Measurements from ENCODE around the gene SMIM17. TPM values are rescaled to one million over a fixed set of nuclear protein-coding genes. Genes with fewer than 3 reads are reported as not detected.

The SMIM17 gene
- total RNA-seq, 1 experiment from 2014 or later = 0.28 TPM

GRCh38 chr19:56670401-56670960, 27.5 kb downstream of the SMIM17 start:
- no peaks in the 10 kb centered on the region; the same call in 1 of the 2 replicates for H3K79me2 ChIP-seq (ENCODE audit: insufficient read depth, low read length)
- no peak for TF ChIP-seq CTCF (conservative IDR thresholded peaks at IDR 0.05)
- no peak overlapping the region for H2AFZ ChIP-seq (ENCODE audit: low read length)
- no peaks in the 10 kb centered on the region for H3K79me1 ChIP-seq (ENCODE audit: insufficient read depth, low read depth, low read length, poor library complexity, severe bottlenecking)
- no peak overlapping the region for H2BK15ac ChIP-seq (ENCODE audit: low read depth, low read length)
- no peak overlapping the region for H3K56ac ChIP-seq (ENCODE audit: insufficient read length, low read depth, low read length)
- peaks cover 3% of the 10 kb centered on the region for H3K27me3 Mint-ChIP-seq (ENCODE audit: low read depth)
- no peak overlapping the region for H2BK120ac ChIP-seq (ENCODE audit: low read depth, low read length, poor library complexity, severe bottlenecking)
- peaks cover 85 to 88% of the 10 kb centered on the region in 2 experiments for H3K9me3 Mint-ChIP-seq
- H3K18ac ChIP-seq (ENCODE audit: insufficient read length, low read depth, low read length) = no peak overlapping the region
- H3K4me1 Mint-ChIP-seq = no peaks in the 10 kb centered on the region
- no peak overlapping the region for H4K8ac ChIP-seq (replicated peaks; ENCODE audit: insufficient read length, low read depth, low read length)
- no peak overlapping the region for H2BK12ac ChIP-seq (ENCODE audit: insufficient read length, low read depth, low read length)
- peaks cover 56% of the 10 kb centered on the region for H3K9me3 ChIP-seq (ENCODE audit: control insufficient read depth, low read depth, low read length)
- no peak overlapping the region for H3T11ph ChIP-seq (ENCODE audit: low read length)
- no peak overlapping the region for H3K27ac ChIP-seq (ENCODE audit: insufficient read length, low read depth, low read length)
- no peak for DNase-seq
- H3K4ac ChIP-seq (ENCODE audit: low read depth, low read length) = no peak overlapping the region
- no peaks in the 10 kb centered on the region for H4K20me1 ChIP-seq (ENCODE audit: control insufficient read depth, insufficient read depth, insufficient read length)
- WGBS (ENCODE audit: extremely low coverage, insufficient read length, low lambda C conversion rate) = no CpG with 5 or more reads among the region's 17 CpGs
- H3K9ac ChIP-seq (ENCODE audit: extremely low read depth, insufficient read length, low read length) = no peak overlapping the region
- no peak overlapping the region for H2BK5ac ChIP-seq (ENCODE audit: insufficient read length, low read length)
- H3K4me1 ChIP-seq (ENCODE audit: insufficient read depth, low read length) = no peaks in the 10 kb centered on the region
- H3K23ac ChIP-seq (ENCODE audit: insufficient read length, low read depth, low read length) = no peak overlapping the region
- no peak overlapping the region for H2AK5ac ChIP-seq (ENCODE audit: insufficient read length, low read length)
- H3K4me3 Mint-ChIP-seq = no peak overlapping the region
- no peak overlapping the region for H2BK20ac ChIP-seq (ENCODE audit: low read depth, low read length, poor library complexity, severe bottlenecking)
- H4K5ac ChIP-seq (ENCODE audit: insufficient read length, low read depth, low read length) = no peak overlapping the region
- no peak overlapping the region for H4K91ac ChIP-seq (ENCODE audit: insufficient read length, low read depth, low read length)
- H3K27me3 ChIP-seq (ENCODE audit: insufficient read depth, low read length) = no peaks in the 10 kb centered on the region
- peaks cover 15 to 17% (median 16%) of the 10 kb centered on the region in 3 experiments; a peak in 6 of 7 replicates for H3K36me3 Mint-ChIP-seq (ENCODE audit: insufficient read depth in 1 of 3, low read depth in 3 of 3)
- no peak overlapping the region for H3K4me2 ChIP-seq (ENCODE audit: insufficient read depth, insufficient read length, low read length)
- H3K27ac Mint-ChIP-seq = no peak overlapping the region
- H3K23me2 ChIP-seq (ENCODE audit: insufficient read length, low read depth, low read length, poor library complexity, severe bottlenecking) = peaks cover 3% of the 10 kb centered on the region
- H3K14ac ChIP-seq (ENCODE audit: insufficient read depth, low read length) = no peak overlapping the region
